HG03060 (cell line): ENCODE data around the gene ADGRV1.

Source experiments
- ATAC-seq: cut with Tn5 transposase; IDR thresholded peaks from one replicate; pipeline ENCODE4 v1.9.1; 2021; ENCODE audit warnings: low read depth, moderate number of reproducible peaks; ENCODE audit not compliant: unreplicated experiment

Gene ADGRV1

DNA sequence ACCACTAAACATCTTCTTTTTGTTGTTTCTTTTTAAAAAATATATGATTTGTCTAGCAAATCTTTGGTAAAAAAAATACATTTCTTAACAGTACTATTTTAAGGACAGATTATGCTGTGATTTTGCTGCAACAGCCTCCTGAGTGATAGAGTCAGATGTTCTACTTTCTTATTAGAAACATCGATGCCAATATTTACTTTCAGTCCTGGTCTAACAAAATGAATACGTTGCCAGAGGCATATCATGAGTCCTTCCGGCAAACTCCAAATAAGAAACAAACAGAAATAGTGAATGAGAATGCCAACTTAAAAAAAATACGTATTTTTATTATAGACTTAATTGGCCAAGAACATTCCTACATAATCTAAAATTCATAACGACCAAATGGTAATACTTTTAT, 371.5 kb downstream of the ADGRV1 start:
- ATAC-seq: no peak

DNA sequence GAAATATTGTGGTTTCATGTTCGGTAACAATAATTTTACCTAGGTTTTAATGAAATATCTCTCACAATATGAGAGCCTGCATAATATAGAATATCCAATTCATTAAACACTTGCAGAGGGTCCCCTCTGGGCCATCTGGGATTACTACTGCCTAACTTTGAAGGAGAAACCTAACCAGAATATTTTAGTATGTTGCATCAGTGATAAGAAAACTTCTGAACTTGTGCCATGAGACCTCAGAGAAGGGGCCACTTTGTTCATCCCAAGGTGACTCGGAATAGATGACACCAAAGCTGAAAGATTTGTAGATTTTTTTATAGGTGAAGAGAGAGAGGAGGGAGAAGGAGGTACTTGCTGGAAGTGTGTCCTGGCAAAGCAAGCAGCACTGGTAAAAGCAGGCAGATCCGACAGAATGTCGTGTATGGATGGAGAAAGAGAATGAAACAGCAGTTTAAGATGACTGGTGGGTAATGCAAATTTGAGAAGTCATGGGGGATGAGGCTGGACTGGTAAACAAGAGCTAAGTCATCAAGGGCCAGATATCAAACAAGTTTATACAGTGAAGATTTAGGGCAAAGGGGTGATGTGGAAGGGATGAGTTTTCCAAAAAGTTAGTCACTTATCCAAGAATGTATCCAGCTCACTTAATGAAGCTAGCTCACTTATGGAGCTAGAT, 372.3 kb downstream of the ADGRV1 start:
- ATAC-seq: no peak

DNA sequence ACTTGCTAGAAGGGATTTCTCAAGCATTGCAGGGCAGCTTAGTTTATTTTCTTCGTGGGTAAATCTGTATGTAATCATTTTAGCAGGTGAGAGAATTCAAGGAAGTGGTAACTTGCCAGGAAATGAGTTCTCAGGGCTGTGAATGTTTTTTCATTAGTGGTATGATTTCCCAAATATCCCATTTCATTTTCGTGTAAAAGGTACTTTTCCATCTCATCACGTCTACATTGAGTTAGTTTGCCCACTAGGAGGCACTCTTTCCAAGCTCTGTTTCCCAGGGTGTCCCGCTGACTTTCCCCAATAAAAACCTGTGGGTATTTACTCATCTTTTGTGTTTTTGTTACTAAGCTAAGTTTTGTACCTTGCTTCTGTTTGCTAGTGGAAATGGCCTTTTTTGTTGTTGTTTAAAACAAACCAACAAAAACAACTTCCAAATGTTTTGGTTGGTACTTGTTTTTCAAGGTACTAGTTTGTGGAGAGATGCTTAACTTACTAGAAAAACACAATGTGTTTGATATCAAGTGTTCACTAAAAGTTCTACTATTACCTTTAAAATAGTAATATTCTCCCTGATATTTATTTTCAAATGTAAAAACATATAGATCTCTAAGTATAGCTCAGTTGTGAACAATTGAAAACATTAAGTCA, 373.6 kb downstream of the ADGRV1 start:
- ATAC-seq: no peak

DNA sequence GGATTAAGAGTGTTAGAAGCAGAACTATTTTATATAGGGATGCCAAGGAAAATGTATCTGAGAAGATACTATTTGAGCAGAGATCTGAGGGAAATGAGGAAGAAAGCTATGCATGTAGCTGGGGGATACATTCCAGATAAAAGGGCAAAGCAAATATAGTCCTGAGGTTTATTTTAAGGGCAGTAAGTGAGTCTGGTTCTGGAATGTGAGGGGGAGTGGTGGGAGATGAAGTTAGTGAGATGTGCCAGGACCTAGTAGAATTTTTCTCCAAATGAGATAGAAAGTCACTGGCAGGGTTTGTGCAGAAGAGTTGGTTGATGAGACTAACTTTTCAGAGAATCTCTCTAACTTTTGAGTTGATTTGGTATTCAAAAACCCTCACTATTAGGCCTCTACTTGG, 374.7 kb downstream of the ADGRV1 start:
- no peak for ATAC-seq

DNA sequence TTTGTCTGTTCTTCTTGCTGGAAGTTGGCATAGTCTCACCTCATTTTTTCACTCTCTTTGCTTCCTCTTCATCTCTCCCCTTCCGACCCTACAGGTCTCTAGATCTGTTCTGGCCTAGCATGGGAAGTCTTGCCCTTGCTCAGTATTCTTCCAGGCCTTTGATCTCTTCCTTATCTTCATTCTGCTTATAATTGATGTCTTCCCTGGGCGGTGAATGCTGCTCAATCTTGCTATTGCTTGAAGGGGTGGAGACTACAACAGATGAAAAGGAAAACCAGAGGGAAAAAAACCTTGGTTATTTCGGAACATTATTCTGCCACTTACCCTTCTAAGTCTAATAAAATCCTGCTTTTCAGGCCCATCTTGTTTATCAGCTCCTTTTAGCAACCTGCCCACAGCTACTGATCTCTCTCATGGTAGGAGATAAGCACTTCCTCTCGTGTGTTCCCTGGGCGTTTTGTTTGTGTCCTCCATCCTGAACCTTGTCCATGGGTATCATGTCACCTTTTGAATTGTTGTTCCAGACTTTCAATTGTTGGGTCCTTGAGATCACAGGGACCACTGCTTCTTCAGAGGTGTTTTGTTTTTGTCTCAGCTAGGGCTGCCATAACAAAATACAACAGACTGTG, 375.6 kb downstream of the ADGRV1 start:
- ATAC-seq: no peak

DNA sequence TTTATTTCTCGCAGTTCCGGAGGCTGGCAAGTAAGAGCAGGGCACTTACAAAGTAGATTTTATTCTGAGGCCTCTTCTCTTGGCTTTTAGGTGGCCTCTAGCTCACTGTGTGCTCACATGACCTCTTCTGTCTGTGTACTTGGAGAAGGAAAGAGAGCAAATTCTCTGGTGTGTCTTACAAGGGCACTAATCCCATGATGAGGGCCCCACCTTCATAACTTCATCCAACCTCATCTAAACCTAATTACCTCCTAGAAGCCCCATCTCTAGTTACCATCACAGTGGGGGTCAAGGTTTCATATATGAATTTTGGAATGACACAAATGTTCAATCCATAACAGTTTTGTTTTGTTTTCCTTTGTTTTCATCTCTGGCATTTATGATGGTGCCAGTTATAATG, 376.1 kb downstream of the ADGRV1 start:
- no peak for ATAC-seq

DNA sequence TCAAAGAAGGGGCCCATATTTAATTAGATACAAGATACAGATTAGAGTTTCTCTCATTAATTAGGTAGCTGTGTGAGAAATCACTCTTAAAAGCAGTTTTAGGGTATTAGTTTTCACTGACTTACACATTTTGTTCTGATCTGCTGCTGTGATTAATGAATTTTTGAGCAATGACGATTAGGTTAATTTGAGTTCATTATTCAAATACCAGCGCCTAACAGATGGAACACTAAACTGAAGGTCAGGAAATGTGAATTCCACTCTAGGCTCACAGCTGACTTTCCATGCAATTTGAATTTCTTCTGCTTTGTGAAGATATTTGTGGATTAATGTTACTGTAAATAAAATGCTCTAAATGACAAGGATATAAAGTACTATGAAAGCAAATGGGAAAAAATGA, 380.6 kb downstream of the ADGRV1 start:
- ATAC-seq: no peak

DNA sequence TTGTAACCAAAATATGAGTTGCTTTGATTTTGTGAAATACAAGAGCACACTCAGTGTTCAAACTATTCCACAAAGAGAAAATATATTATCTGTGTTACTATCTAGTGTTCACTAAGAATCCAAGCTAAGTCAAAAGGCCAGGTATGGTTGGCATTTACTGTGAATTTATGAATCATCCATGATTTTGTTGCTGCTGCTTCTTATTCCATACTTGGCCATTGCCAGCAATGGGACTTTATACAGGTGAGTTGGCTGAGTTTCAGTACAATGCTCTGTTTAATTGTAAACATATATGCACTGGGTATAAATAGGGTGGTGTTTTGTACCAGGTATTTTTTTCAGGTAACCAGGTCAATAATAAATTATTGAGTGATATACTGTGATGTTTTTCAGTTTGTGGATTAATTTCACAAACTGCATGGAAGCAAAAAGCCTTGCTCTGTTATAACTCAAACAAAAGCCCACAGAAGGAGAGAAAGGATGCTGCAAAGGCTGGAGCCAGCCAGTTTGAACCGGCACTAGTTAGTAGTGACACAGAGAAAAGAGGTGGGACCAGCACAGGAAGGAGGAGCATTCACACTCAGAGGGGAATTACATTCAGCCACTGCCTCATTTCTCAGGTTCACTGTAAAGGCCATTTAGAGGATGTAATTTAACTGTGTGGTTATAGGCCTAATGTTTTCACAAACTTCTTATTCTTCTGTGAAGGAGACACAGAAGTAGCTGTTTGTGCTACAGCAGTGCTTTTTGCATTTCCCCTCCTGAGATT, 381.8 kb downstream of the ADGRV1 start:
- peak; percentile 95 for ATAC-seq

DNA sequence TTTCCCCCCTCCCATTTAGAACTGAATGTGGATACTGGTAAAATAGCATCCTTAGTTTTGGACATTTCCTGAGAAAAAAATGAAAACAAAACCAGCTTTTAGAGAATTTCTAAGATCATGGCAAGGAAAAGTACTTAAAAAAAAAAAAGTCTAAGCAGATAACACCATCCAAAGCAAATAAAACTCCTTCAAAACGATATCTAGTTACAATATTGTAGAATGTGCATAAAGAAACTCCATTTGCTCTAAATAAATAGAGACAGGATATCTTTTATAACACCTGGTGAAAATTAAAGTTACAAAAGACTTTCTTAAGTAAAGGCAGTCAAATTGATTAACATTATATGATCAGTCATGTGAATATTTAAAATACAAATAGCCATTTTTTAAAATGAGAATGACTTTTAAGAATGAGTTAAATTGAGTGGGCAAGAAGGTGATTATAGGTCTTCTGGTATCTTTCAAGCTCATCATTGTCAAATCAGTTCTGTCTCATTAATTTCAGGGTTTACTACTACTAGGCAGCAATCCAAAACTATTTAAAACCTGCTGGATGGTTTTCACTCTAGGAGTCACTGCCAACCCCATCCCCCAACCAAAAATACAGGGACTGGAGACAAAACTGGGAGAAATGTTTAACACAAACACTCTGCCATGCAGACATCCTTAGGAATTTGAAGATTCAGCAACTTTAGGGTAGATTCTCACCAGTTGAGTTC, 382.6 kb downstream of the ADGRV1 start:
- ATAC-seq: no peak

DNA sequence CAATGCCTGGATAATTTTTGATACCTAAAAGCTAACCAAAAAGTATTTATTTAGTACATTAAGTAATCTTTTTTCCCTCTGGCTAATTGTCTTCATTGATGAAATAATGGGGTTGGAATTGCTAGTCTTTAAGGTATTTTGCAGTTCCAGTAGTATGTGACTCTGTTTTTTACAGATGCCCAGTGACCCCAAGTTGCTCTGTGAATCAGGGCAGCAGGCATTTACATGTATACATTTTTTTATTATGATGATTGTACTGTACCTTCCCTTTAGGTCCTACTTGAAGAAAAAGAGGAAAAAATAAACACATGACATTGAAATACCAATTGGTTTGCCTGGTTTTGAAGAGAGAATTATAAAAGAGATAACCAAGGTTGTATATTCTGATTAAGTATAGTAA, 385.5 kb downstream of the ADGRV1 start:
- no peak for ATAC-seq

DNA sequence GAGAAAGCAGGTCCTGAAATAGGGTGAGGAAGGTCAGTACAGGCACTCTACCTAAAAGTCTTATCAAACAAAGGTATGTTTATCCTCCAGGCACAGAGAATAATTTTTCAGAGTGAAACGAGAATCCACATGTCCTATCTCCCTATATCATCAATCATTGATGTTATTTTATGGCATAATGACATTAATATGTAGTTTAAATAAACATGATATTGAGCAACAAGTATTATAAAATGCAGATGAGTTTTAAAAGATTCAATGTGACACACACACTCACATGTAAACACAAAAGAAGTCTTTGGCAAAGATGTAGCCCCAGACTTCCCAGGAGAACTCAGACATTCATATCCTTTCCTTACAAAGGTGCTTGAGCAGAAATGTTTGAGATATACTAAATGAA, 389.1 kb downstream of the ADGRV1 start:
- ATAC-seq: no peak

DNA sequence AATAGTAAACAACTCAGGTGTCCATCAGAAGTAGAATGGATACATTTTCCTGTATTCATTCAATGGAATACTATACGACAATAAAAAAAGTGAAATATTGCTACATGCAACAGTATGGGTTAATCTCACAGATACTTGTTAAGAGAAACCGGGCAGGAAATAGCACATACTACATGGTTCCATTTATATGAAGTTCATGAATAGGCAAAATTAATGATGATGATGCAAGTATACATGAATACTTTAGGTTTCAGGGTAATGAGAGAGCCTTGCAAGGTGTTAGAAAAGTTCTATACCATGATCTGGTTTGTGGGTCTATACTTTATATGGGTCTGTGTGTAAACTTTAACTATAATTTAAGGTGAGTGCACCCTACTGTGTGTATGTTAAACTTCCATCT, 390.4 kb downstream of the ADGRV1 start:
- ATAC-seq: no peak

DNA sequence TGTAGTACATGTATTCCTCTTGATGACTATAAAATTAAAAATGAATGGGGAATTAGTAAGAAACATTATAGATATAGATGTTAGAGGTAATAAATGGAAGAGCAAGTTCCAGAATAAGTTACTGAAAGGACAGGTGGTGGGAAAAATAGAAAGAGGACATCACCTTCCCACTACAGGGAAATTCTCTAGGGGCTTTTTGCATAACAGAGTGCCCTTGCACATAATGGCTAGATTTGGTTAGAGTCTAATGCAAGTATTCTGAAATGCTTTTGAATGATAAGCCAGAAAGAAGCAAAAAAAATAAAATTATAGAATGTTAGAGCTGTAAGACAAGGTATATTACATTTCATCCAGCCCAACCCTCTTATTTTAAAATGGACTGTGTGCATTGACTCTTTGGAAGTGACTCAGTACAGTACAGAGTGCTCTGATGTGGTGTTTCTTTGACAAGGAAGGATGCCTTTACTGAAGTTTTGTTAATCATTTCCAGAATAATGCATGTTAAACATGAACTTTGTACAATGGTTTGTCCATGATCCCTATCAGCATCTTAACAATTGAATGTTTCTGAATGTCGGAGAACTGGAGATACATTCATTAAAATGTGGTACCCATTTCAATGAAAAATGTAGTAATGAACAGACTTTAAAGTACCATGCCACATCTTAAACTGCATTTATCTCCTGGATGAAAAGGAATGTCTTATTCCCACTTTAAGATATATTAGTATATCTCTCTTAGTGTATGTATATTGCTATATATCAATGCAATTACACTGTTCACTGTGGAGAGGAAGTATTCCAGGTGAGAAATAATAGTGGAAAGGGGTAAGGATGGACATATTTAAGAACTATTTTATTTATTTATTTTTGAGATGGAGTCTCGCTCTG, 391.1 kb downstream of the ADGRV1 start:
- ATAC-seq: peak; percentile 48

DNA sequence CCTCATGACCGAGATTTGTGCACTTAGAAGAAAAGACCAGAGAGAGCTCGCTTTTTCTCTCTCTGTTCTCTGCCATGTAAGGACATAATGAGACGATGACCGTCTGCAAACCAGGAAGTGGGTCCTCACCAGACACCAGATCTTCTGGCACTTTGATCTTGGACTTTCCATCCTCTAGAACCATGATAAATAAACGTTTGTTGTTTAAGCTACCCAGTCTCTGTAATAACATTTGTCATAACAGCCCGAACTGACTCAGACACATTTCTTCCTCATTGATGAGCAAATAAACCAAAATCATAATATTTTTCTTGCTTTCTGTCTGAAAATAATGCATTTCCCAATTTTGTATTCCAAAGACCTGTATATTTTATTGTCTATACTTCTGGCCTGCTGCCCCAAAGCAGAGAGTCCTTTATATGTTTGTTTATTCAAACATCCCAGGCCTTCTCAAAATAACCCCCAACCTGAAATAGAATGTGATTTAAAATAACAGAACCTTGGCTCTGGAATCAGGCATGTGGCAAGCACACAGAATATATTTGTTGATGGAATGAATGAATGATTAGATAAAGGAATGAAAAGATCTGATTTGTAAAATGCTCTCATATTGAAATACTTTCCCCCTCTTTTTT, 396.5 kb downstream of the ADGRV1 start:
- ATAC-seq: no peak

DNA sequence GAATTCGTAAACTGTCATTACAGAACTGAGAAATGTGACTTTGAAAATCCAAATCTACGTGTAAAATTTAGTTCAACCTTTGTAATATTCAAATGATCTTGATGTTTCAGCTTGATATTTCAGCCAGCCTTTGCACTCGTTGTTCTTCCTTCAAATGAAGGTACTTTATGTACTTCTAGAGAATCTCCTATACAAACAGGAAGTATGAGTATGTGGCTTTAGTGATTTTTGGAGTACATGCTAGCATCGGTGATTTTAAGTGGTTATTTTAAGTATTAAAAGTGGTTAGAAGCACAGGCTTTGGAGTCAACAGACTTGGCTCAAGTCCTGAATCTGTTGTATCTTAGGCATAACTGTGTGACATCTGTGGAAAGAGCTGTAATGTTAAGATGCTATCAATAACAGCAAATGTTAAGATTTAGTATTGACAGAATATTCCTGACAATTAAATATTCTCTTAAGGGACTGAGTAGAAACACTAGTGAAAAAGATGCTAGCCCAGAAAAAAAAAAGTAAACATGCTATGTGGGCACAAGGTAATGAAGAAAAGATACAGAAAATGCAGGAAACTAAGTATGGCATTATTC, 398.0 kb downstream of the ADGRV1 start:
- ATAC-seq: no peak

DNA sequence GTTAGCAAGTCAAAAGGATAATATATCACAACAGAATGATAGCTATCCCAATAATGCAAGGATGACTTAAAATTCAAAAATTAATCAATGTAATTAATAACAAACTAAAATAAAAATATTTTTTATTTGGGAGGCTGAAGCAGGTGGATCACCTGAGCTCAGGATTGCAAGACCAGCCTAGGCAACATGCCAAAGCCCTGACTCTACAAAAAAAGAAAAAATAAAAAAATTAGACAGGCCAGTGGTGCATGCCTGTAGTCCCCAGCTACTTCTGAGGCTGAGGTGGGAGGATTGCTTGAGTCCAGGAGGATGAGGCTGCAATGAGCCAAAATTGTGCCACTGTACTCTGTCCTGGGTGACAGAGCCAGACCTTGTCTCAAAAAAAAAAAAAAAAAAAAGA, 399.3 kb downstream of the ADGRV1 start:
- no peak for ATAC-seq

DNA sequence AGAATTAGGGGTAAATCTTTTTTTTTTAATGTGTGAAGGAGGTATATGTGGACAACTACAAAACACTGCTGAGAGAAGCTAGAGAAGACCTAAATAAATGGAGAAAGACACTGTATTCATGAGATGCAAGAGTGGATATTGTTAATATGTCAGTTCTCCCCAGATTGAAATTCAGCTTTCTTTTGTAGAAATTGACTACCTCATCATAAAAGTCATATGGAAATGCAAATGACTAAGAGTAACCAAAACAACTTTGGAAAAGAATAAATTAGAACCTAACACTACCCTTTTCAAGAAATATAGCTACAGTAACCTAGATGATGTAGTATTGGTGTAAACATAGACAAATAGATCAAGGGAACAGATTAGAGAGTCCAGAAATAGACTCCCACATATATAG, 400.7 kb downstream of the ADGRV1 start:
- no peak for ATAC-seq

DNA sequence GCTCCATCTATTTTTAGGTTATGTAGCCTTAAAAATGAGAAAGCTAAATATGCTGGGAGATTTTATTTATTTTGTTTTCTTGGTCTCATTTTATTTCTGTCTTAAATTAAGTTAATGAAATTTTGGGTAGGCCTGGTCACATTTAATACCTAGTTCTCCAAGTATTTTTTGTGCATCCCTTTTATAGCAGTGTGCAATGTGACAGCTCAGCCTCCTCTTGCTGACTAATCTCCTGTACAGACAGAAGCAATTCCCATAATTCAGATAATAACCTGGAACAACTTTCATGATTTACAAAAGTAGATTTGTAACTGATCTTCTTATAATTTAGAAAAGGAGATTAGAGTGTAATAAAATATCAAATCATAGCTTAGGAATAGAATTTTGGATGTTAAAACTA, 403.9 kb downstream of the ADGRV1 start:
- no peak for ATAC-seq

DNA sequence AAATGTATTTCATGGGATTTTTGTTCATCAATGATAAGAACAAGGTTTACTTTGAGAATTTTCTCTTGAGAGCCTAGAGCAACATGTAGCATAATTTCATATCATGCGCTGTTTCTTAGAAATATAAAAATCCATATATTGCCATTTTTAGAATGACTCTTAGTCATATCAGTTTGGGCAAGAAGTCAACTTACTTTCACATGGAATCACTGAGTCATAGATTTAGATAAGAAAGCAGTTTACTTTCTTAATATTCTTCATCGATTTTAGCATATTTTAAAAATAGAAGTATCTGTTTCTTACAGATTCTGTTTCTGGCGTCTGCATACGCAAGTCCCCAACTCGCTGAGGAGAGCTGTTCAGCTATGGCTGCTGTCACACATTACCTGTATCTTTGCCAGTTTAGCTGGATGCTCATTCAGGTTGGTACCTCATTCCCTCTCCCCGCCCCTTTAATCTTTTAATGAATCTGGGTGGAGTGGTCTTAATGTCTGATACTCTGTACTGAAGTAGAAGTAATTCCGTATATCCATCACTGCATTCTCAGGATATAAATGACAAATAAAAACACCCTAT, 406.6 kb downstream of the ADGRV1 start:
- no peak for ATAC-seq
